H1 (cell line): ENCODE measurements around the gene CNTNAP1. TPM values are rescaled to one million over a fixed set of nuclear protein-coding genes. Genes with fewer than 3 reads are reported as not detected.

Source experiments
- EP300 ChIP-seq, 2 experiments: IDR thresholded peaks; 1 replicate in 1 of 2; 2 replicates in 1 of 2; pipeline ENCODE4 v1.6.1; 2011 to 2012; ENCODE audit warnings: low read depth in 2 of 2, low read length in 2 of 2, mild to moderate bottlenecking in 2 of 2, borderline replicate concordance in 1 of 2, inconsistent platforms in 1 of 2, moderate library complexity in 1 of 2
- EZH2 ChIP-seq: fragments of 200-600 bp; sonication (generic); IDR thresholded peaks from 2 replicates; pipeline ENCODE4 v1.7.1; 2012; ENCODE audit warnings: low read depth, mild to moderate bottlenecking, moderate library complexity, low read length, inconsistent platforms; ENCODE audit not compliant: severe bottlenecking
- TCF12 ChIP-seq: IDR thresholded peaks from 2 replicates; pipeline ENCODE4 v1.6.1; 2011; ENCODE audit warnings: low read depth, mild to moderate bottlenecking, low read length
- ZNF274 ChIP-seq: IDR thresholded peaks from 2 replicates; pipeline ENCODE4 v1.7.0; 2012; ENCODE audit warnings: low read length, borderline replicate concordance; ENCODE audit errors: extremely low read depth
- polyA plus RNA-seq, 7 experiments: library from polyadenylated mRNA; depleted of rRNA in 3 of 7; stranded (reverse) in 5 of 7; unstranded in 2 of 7; fragments of >200 nt in 5 of 7; fragments of 200-250 nt in 2 of 7; gene quantifications; 1 replicate in 5 of 7; 2 replicates in 1 of 7; 4 replicates in 1 of 7; pipeline versions ENCODE4 v1.2.1 to v1.2.3, GENCODE V29; 2011 to 2013; ENCODE audit warnings: missing spikeins in 2 of 7, mixed read lengths in 2 of 7
- total RNA-seq: library from RNA; stranded (reverse); fragmentation: NEBNext Ultra II Directional; extraction: Animal tissue kit (Norgen Biotek cat#: 25700); gene quantifications from 2 replicates; pipeline ENCODE4 v1.2.1, GENCODE V29; 2021
- TF ChIP-seq, protein P1 (sequence below): fragments of 300-600 bp; sonication (generic); IDR thresholded peaks from 2 replicates; pipeline ENCODE4 v1.7.1; 2012; ENCODE audit warnings: low read length, moderate library complexity, mild to moderate bottlenecking, inconsistent platforms; ENCODE audit not compliant: insufficient replicate concordance
- TF ChIP-seq, protein P2 (sequence below), 3 experiments: IDR thresholded peaks; 1 replicate in 2 of 3; 2 replicates in 1 of 3; pipeline versions ENCODE4 v1.5.1 to v1.6.1; 2011; ENCODE audit warnings: low read length in 3 of 3, mild to moderate bottlenecking in 3 of 3, inconsistent platforms in 2 of 3, low read depth in 1 of 3, moderate library complexity in 1 of 3; ENCODE audit not compliant: insufficient read depth in 1 of 3; ENCODE audit errors: control extremely low read depth in 1 of 3

Gene CNTNAP1
- total and polyA plus RNA-seq, 2 of the 8 experiments (the other 6 are each of a cell fraction or from before 2014, with no cell fraction given), result 4.7 to 10.0 TPM

DNA sequence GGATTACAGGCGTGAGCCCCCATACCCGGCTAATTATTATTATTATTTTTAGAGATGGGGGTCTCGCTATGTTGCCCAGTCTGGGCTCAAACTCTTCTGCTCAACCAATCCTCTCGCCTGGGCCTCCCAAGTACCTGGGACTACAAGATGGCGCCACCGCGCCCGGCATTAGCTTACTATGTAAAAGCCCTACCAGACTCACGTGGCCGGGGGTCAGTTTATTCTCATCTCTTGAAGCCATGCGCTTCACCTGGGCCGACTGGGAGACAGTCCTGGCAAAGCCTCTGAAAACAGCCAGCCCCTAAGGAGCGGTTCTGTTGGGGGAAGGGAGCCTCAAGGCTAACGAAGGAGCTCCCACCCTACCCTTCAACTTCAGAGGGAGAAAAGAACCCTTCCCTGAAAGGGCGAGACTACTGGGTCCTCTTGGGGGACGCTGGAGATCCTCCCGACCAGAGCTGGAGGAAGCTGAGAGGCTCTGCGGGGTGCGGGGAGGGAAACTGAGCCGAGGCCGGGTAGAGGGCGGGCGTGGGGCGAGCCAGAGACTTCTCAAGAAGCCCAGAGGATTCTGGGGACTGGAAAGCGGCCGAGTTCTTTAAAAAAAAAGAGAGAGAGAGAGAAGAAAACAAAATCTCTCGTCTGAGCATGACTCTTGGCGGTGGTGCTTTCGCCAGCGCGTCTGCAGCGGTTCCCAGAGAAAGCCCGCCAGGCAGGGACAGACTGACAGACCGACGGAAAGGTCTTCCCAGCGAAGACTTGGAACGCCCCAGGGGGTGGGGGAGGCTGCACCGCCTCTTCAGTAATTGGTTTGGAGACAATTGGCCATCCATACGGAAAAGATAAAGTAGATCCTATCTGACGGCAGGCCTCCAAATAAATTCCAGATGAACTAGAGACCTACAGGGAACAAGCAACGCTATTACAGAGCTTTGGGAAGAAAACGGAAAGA lies 28.9 kb upstream of the CNTNAP1 start (continued):
- TF ChIP-seq ZNF274 (no peak), EP300 (IDR thresholded peaks at IDR 0.05; ENCODE audit: borderline replicate concordance in 1 of 2, low read depth in 2 of 2, low read length in 2 of 2) (no peak), TCF12 (no peak), EZH2 (no peak)
- TF ChIP-seq, protein P1, sequence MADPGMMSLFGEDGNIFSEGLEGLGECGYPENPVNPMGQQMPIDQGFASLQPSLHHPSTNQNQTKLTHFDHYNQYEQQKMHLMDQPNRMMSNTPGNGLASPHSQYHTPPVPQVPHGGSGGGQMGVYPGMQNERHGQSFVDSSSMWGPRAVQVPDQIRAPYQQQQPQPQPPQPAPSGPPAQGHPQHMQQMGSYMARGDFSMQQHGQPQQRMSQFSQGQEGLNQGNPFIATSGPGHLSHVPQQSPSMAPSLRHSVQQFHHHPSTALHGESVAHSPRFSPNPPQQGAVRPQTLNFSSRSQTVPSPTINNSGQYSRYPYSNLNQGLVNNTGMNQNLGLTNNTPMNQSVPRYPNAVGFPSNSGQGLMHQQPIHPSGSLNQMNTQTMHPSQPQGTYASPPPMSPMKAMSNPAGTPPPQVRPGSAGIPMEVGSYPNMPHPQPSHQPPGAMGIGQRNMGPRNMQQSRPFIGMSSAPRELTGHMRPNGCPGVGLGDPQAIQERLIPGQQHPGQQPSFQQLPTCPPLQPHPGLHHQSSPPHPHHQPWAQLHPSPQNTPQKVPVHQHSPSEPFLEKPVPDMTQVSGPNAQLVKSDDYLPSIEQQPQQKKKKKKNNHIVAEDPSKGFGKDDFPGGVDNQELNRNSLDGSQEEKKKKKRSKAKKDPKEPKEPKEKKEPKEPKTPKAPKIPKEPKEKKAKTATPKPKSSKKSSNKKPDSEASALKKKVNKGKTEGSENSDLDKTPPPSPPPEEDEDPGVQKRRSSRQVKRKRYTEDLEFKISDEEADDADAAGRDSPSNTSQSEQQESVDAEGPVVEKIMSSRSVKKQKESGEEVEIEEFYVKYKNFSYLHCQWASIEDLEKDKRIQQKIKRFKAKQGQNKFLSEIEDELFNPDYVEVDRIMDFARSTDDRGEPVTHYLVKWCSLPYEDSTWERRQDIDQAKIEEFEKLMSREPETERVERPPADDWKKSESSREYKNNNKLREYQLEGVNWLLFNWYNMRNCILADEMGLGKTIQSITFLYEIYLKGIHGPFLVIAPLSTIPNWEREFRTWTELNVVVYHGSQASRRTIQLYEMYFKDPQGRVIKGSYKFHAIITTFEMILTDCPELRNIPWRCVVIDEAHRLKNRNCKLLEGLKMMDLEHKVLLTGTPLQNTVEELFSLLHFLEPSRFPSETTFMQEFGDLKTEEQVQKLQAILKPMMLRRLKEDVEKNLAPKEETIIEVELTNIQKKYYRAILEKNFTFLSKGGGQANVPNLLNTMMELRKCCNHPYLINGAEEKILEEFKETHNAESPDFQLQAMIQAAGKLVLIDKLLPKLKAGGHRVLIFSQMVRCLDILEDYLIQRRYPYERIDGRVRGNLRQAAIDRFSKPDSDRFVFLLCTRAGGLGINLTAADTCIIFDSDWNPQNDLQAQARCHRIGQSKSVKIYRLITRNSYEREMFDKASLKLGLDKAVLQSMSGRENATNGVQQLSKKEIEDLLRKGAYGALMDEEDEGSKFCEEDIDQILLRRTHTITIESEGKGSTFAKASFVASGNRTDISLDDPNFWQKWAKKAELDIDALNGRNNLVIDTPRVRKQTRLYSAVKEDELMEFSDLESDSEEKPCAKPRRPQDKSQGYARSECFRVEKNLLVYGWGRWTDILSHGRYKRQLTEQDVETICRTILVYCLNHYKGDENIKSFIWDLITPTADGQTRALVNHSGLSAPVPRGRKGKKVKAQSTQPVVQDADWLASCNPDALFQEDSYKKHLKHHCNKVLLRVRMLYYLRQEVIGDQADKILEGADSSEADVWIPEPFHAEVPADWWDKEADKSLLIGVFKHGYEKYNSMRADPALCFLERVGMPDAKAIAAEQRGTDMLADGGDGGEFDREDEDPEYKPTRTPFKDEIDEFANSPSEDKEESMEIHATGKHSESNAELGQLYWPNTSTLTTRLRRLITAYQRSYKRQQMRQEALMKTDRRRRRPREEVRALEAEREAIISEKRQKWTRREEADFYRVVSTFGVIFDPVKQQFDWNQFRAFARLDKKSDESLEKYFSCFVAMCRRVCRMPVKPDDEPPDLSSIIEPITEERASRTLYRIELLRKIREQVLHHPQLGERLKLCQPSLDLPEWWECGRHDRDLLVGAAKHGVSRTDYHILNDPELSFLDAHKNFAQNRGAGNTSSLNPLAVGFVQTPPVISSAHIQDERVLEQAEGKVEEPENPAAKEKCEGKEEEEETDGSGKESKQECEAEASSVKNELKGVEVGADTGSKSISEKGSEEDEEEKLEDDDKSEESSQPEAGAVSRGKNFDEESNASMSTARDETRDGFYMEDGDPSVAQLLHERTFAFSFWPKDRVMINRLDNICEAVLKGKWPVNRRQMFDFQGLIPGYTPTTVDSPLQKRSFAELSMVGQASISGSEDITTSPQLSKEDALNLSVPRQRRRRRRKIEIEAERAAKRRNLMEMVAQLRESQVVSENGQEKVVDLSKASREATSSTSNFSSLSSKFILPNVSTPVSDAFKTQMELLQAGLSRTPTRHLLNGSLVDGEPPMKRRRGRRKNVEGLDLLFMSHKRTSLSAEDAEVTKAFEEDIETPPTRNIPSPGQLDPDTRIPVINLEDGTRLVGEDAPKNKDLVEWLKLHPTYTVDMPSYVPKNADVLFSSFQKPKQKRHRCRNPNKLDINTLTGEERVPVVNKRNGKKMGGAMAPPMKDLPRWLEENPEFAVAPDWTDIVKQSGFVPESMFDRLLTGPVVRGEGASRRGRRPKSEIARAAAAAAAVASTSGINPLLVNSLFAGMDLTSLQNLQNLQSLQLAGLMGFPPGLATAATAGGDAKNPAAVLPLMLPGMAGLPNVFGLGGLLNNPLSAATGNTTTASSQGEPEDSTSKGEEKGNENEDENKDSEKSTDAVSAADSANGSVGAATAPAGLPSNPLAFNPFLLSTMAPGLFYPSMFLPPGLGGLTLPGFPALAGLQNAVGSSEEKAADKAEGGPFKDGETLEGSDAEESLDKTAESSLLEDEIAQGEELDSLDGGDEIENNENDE, result no peak
- TF ChIP-seq, protein P2, sequence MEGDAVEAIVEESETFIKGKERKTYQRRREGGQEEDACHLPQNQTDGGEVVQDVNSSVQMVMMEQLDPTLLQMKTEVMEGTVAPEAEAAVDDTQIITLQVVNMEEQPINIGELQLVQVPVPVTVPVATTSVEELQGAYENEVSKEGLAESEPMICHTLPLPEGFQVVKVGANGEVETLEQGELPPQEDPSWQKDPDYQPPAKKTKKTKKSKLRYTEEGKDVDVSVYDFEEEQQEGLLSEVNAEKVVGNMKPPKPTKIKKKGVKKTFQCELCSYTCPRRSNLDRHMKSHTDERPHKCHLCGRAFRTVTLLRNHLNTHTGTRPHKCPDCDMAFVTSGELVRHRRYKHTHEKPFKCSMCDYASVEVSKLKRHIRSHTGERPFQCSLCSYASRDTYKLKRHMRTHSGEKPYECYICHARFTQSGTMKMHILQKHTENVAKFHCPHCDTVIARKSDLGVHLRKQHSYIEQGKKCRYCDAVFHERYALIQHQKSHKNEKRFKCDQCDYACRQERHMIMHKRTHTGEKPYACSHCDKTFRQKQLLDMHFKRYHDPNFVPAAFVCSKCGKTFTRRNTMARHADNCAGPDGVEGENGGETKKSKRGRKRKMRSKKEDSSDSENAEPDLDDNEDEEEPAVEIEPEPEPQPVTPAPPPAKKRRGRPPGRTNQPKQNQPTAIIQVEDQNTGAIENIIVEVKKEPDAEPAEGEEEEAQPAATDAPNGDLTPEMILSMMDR (IDR thresholded peaks at IDR 0.05; ENCODE audit: control extremely low read depth in 1 of 3, insufficient read depth in 1 of 3, low read depth in 1 of 3, low read length in 3 of 3), result no peak
